Motor neuron (in vitro differentiated cells): ENCODE measurements around the gene AIRE. TPM values are rescaled to one million over a fixed set of nuclear protein-coding genes. Genes with fewer than 3 reads are reported as not detected.

ENCODE experiments used
- ATAC-seq, 8 experiments: fragments of 200-7000 bp; cut with Tn5 transposase; replicated peaks in 6 of 8; 2 replicates each; pipeline ENCODE4 v1.8.0; 2021; ENCODE audit warnings: mild to moderate bottlenecking in 8 of 8, moderate library complexity in 8 of 8
- H3K27ac ChIP-seq, 2 donors: fragments of 250-450 bp; sonication (Bioruptor Pico); 2 replicates each; pipeline ENCODE4 v1.9.0; 2021; ENCODE audit warnings: antibody characterized with exemption in 2 of 2, mild to moderate bottlenecking in 2 of 2, moderate library complexity in 1 of 2
- H3K4me1 ChIP-seq, 2 donors: fragments of 250-450 bp; sonication (Bioruptor Pico); replicated peaks in 1 of 2; 2 replicates each; pipeline ENCODE4 v1.6.1; 2021; ENCODE audit warnings: antibody characterized with exemption in 2 of 2, mild to moderate bottlenecking in 2 of 2, moderate library complexity in 1 of 2
- H3K4me3 ChIP-seq, 5 donors: fragments of 250-450 bp; sonication (Bioruptor Pico); 2 replicates each; pipeline ENCODE4 v1.9.0; 2021; ENCODE audit warnings: antibody characterized with exemption in 5 of 5, mild to moderate bottlenecking in 5 of 5, moderate library complexity in 4 of 5
- WGBS, 10 experiments: fragments of 450-650 bp; shearing (Covaris generic); methylation state at CpG; one replicate each; pipeline ENCODE4 v1.0.0; 2022; 5-methylcytosine and 5-hydroxymethylcytosine counted together
- in situ Hi-C, 9 experiments: fragments of 400-800 bp; cut with MboI; loops; one replicate each; pipeline ENCODE4 v1.15.0; 2021; ENCODE audit warnings: low sequenced_read_pairs in 9 of 9, low pct_unique_long_range_greater_than_20kb in 2 of 9; ENCODE audit not compliant: unreplicated experiment in 9 of 9
- total RNA-seq, 8 experiments: library from RNA; unstranded; fragments of 300-600 nt; gene quantifications; 2 replicates each; pipeline versions ENCODE4 v1.2.3 to v1.2.4, GENCODE V29; 2022

AIRE gene
- total RNA-seq, 8 experiments from 2014 or later = 0.05 to 0.58 (median 0.21) TPM; not detected in 1

- H3K27ac ChIP-seq = no peak overlapping the region
- WGBS, 10 experiments = 73 to 87% (median 85%) methylated on average over 3 to 5 of the region's 25 CpGs; no CpG with 5 or more reads in 7 of the 10 experiments
- no peaks in the 10 kb centered on the region for H3K4me1 ChIP-seq
- no peak overlapping the region for H3K4me3 ChIP-seq
- ATAC-seq = peak in 2 of 8 experiments; percentile 0 to 1
- in situ Hi-C loops = loop anchor here in 1 of 9 experiments (25.0 kb wide), 1 partner anchor 459 kb away; no protein-coding TSS in a partner anchor
Measured at GRCh38 chr21:44328242-44328895, 42.7 kb downstream of the AIRE start.

DNA sequence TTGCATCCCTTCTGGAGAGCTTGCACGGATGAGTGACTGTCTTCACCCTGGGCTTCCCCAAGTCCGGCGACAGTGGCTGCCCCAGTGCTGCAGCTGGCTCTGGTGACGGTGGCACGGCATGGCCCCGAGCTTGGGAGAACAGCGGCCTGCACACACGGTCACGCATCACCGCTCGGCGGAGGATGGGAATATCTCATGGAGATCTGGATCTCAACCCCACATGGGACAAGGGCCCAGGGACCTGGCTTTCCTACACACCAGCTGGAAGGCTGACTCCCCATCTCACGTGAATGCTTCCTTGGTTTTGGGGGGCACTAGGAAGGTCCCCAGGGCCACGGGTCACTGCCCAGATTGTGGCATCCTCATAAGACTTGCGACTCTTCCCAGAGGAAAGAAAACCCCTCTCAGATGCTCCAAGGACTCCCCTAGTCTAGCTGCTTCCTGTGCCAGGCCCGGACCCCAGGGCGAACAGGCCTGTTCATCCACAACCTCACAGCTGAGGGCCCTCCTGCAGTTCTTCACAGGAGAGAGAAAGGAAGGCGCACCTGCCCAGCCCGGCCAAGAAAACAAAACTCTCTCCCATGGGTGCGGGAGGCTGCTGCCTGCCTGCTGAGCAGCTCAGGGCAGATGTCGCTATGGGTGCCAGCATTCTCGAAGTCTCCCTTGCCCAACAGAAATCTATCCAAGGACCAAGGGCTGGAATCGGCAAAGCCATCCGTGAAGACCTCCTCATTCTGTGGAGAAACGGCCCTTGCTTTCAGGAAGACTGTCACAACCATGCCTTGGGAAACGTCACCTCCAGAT is 43.6 kb downstream of the AIRE start:
- no peak overlapping the region for H3K27ac ChIP-seq
- H3K4me1 ChIP-seq = no peaks in the 10 kb centered on the region
- ATAC-seq = peak in 2 of 8 experiments; percentile 2 to 6
- no peak overlapping the region for H3K4me3 ChIP-seq
- in situ Hi-C loops = loop anchor here in 1 of 9 experiments (25.0 kb wide), 1 partner anchor 458 kb away; no protein-coding TSS in a partner anchor
- WGBS, 10 experiments = 67 to 96% (median 77%) methylated on average over 1 to 10 of the region's 26 CpGs; no CpG with 5 or more reads in 5 of the 10 experiments

- H3K27ac ChIP-seq = no peak overlapping the region
- no peaks in the 10 kb centered on the region for H3K4me1 ChIP-seq
- 82 to 100% (median 98%) methylated on average over 1 to 12 of the region's 44 CpGs; no CpG with 5 or more reads in 6 of the 10 experiments for WGBS, 10 experiments
- ATAC-seq = peak in 1 of 8 experiments; percentile 1
- no peak overlapping the region for H3K4me3 ChIP-seq
- in situ Hi-C loops = loop anchor here in 1 of 9 experiments (25.0 kb wide), 1 partner anchor 457 kb away; no protein-coding TSS in a partner anchor
Measured at GRCh38 chr21:44329971-44330681, 44.5 kb downstream of the AIRE start.

DNA sequence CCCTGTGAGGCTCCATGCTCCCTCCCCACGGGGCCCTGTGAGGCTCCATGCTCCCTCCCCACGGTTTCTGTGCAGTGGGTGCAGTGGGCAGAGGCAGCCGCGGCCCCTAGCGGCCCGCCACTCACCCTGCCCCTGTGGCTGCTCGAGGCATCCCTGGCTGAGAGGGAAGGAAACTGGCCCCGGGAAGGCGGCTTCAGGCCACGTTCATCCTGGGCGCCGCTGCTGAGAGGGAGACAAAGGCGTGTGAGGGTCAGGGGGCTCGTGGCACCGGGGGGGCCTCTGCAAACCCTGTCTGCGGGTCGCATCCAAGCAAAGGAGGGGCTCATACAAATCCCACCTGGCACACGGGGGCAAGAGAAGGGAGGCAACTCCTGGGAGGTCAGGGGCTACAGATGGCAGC is 45.0 kb downstream of the AIRE start:
- H3K4me1 ChIP-seq = no peaks in the 10 kb centered on the region
- in situ Hi-C loops = loop anchor here in 1 of 9 experiments (25.0 kb wide), 1 partner anchor 457 kb away; no protein-coding TSS in a partner anchor
- no peak overlapping the region for H3K27ac ChIP-seq
- no peak for ATAC-seq
- WGBS, 10 experiments = 70 to 90% (median 72%) methylated on average over 2 to 3 of the region's 18 CpGs; no CpG with 5 or more reads in 7 of the 10 experiments
- no peak overlapping the region for H3K4me3 ChIP-seq

GRCh38 chr21:44331209-44331608 is 45.5 kb downstream of the AIRE start:
- Histone ChIP-seq H3K27ac (no peak overlapping the region), H3K4me3 (no peak overlapping the region), H3K4me1 (no peaks in the 10 kb centered on the region)
- WGBS, 10 experiments = 50 to 100% (median 80%) methylated on average over 1 of the region's 16 CpGs; no CpG with 5 or more reads in 7 of the 10 experiments
- ATAC-seq = peak in 1 of 8 experiments; percentile 1
- in situ Hi-C loops = loop anchor here in 1 of 9 experiments (25.0 kb wide), 1 partner anchor 456 kb away; no protein-coding TSS in a partner anchor

GRCh38 chr21:44331650-44332307 is 46.1 kb downstream of the AIRE start:
- H3K4me3 ChIP-seq = no peak overlapping the region
- H3K27ac ChIP-seq = no peak overlapping the region
- H3K4me1 ChIP-seq = no peaks in the 10 kb centered on the region
- WGBS, 10 experiments = 17 to 95% (median 69%) methylated on average over 2 to 10 of the region's 20 CpGs; no CpG with 5 or more reads in 3 of the 10 experiments
- ATAC-seq = peak; percentile 12 to 79 (median 44)
- in situ Hi-C loops = loop anchor here in 1 of 9 experiments (25.0 kb wide), 1 partner anchor 456 kb away; no protein-coding TSS in a partner anchor

- in situ Hi-C loops = loop anchor here in 1 of 9 experiments (25.0 kb wide), 1 partner anchor 455 kb away; no protein-coding TSS in a partner anchor
- no peak overlapping the region for H3K27ac ChIP-seq
- 83 to 100% (median 90%) methylated on average over 1 to 14 of the region's 17 CpGs; no CpG with 5 or more reads in 7 of the 10 experiments for WGBS, 10 experiments
- H3K4me3 ChIP-seq = no peak overlapping the region
- ATAC-seq = no peak
- peaks cover 0 to under 1% of the 10 kb centered on the region in 2 donors for H3K4me1 ChIP-seq
Measured at GRCh38 chr21:44332383-44332782, 46.7 kb downstream of the AIRE start.

DNA sequence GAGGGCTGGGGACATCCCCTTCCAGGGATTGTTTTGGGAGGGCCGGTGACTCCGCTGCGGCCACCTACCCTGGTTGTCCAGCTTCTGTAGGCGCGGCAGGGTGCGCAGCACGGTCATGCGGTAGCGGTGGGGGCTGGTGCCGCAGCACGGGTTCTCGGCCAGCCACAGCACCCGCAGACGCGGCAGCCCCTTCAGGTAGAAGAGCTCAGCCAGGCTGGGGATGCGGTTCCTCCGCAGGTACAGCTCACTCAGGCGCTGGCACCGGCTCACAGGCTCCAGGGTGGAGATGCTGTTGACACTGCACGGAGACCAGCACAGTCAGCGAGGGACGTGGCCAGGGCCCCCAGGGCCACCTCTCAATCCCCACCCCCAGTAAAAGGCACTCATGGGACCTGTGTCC is 47.3 kb downstream of the AIRE start:
- Histone ChIP-seq H3K4me1 (peaks cover 5 to 7% of the 10 kb centered on the region in 2 donors), H3K4me3 (no peak overlapping the region), H3K27ac (no peak overlapping the region)
- 90 to 100% (median 97%) methylated on average over 1 to 14 of the region's 22 CpGs; no CpG with 5 or more reads in 7 of the 10 experiments for WGBS, 10 experiments
- ATAC-seq = no peak
- in situ Hi-C loops = loop anchor here in 1 of 9 experiments (25.0 kb wide), 1 partner anchor 454 kb away; no protein-coding TSS in a partner anchor

GRCh38 chr21:44333509-44334328 is 48.0 kb downstream of the AIRE start:
- WGBS, 10 experiments = 55 to 95% (median 85%) methylated on average over 4 to 7 of the region's 45 CpGs; no CpG with 5 or more reads in 7 of the 10 experiments
- H3K4me3 ChIP-seq = no peak overlapping the region
- H3K4me1 ChIP-seq = peaks cover 6 to 11% of the 10 kb centered on the region in 2 donors
- no peak overlapping the region for H3K27ac ChIP-seq
- ATAC-seq = no peak
- in situ Hi-C loops = loop anchor here in 1 of 9 experiments (25.0 kb wide), 1 partner anchor 454 kb away; no protein-coding TSS in a partner anchor

DNA sequence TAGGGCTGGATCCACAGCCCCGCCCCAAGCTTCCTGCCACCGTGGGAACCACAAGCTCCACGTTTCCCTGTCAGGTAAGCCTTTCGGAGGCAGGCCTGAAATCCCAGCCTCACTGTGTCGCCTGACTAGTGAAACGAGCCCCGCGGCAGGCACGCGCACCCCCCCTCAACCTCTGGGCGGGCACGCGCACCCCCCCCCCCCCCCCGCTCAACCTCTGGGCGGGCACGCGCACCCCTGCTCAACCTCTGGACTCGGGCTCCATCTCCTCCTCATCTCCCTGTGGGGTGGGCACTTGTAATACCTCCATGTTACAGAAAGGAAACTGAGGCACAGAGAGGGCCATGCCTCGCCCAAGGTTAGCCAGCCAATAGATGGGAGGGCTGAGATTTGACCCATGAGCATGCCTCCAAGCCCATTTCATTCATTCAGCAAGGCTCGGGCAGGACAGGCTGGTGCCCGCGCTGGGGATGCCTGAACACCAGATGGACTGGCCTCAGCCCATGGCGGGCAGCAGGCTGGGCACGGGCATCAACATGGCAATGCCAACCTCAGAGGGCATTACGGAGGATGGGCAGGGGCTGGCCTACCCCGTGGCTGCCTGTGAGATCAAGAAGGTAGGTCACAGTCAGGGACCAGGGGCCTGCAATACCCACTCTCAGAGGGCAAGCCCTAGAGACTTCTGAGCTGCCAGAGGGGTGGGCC is 48.8 kb downstream of the AIRE start:
- WGBS, 10 experiments = 90 to 100% (median 96%) methylated on average over 2 to 6 of the region's 26 CpGs; no CpG with 5 or more reads in 6 of the 10 experiments
- no peak for ATAC-seq
- Histone ChIP-seq H3K27ac (no peak overlapping the region), H3K4me1 (peaks cover 6 to 11% of the 10 kb centered on the region in 2 donors), H3K4me3 (no peak overlapping the region)
- in situ Hi-C loops = loop anchor here in 1 of 9 experiments (25.0 kb wide), 1 partner anchor 453 kb away; no protein-coding TSS in a partner anchor
